GM19438 (cell line): ENCODE measurements around the gene MANSC1.
A peak's percentile ranks its signal among the peaks of the same experiment; 100 is the strongest.
"Not testable (repeated sequence)": the region's sequence is repeated elsewhere in the genome, so short reads cannot be mapped to it uniquely, and the experiment has no call there.

ENCODE experiments used
- ATAC-seq: cut with Tn5 transposase; IDR thresholded peaks from one replicate; pipeline ENCODE4 v1.9.1; 2021; ENCODE audit warnings: low read depth; ENCODE audit not compliant: unreplicated experiment

Gene MANSC1

DNA sequence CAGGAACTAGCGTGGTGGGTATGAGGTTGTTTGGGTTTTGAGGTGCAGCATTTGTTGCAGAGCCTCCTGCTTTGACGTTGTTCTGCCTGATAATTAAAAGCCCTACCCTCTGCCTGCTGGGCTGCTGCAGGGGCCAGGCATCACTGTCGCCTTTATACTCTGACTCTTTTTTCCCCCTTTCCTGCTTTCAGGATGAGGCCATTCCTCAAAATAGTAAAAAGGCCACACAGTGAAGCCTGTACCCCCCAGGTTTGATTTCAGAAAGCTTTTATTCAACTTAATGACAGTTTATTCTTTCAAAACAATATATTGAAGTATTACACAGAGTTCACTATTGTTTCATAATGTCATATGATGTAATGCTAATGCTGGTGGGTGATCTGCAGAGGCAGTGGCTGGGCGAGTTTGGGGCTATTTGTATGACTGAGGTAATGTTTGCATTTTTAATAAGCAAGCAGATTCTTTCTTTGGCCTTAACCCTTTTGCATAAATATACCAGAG, 15.9 kb upstream of the MANSC1 start:
- no peak for ATAC-seq

- ATAC-seq = no peak
Observed at GRCh38 chr12:12365446-12365802, 15.4 kb upstream of the MANSC1 start.

- no peak for ATAC-seq
Observed at GRCh38 chr12:12364787-12365445, 14.9 kb upstream of the MANSC1 start.

DNA sequence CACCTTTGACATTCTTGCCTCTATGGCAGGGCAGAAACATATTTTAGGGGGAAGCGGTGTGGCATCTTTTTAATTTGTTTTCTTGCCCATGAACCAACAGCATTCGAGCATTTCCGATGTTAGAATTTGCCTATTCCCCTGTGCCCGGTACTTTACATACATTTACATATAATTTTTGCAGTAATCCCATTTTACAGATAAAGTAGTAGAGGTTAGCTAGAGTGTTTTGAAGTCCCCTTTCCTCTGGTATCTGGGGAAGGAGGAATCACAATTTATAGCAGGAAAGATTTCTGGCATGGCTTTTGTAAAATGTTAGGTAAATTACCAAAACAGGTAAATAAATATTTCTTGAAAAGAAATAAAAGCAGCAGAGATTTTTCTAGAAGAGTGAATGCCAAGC, 8.5 kb upstream of the MANSC1 start:
- no peak for ATAC-seq

GRCh38 chr12:12357719-12358461, 7.8 kb upstream of the MANSC1 start:
- peak; percentile 5 for ATAC-seq

GRCh38 chr12:12356896-12357718, 7.1 kb upstream of the MANSC1 start, which contains the start of gene BORCS5:
BORCS5 (plus strand) TSS chr12:12357078; CDS start chr12:12357452, 374 bp downstream.
- peak; percentile 80 for ATAC-seq

DNA sequence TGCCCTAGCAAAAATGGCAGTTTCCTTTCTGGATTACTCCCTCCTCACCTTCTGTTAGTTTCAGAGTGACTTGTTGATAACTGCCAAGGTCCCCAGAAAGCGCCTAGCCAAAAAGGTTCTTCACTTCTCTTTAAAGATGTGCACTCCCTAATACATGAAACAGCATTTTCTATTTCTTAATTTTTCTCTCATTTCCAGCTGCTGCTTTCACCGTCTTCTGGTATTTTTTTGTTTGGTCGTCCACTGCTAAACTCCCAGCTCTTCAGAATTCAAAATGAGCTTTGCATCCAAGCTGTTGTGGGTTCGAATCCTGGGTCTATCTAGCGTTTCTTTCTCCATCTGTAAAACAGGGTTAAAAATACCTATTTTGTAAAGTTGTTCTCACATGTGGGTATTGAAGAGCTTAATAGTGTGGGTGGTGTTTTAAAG, 6.4 kb upstream of the MANSC1 start:
- ATAC-seq = no peak

DNA sequence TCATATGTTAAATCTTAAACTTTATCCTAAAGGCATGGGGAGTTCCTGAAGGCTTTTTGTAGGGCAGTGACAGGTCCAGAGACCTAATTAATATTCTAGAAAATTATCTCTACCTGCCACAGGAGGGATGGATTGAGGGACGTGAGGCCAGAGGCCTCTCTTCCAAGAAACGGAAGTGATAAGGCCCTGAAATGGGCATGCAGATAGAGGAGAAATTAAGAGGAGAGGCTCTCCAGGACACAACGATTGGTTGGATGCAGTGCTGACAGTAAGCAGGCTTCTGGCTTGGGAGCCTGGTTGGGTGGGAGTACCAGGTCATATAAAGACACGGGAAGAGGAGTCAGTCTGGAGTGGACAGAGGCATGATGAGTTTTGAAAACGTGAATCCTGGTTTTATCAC, 3.8 kb upstream of the MANSC1 start:
- ATAC-seq = no peak

DNA sequence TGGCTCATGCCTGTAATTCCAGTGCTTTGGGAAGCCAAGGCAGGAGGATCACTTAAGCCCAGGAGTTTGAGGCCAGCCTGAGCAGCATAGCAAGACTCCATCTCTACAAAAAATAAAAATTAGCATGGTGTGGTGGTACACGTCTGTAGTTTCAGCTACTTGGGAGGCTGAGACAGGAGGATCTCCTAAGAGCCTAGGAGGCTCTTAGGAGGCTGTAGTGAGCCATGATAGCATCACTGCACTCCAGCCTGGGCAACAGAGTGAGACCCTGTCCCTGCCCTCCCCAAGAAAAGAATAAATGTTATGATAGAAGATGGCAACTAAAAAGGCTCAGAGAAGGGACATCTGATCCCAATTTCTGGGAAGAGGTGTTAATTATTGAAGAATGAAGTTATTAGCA, 3.2 kb upstream of the MANSC1 start:
- no peak for ATAC-seq

- not testable (repeated sequence) for ATAC-seq
Observed at GRCh38 chr12:12351468-12352185, 1.6 kb upstream of the MANSC1 start.

DNA sequence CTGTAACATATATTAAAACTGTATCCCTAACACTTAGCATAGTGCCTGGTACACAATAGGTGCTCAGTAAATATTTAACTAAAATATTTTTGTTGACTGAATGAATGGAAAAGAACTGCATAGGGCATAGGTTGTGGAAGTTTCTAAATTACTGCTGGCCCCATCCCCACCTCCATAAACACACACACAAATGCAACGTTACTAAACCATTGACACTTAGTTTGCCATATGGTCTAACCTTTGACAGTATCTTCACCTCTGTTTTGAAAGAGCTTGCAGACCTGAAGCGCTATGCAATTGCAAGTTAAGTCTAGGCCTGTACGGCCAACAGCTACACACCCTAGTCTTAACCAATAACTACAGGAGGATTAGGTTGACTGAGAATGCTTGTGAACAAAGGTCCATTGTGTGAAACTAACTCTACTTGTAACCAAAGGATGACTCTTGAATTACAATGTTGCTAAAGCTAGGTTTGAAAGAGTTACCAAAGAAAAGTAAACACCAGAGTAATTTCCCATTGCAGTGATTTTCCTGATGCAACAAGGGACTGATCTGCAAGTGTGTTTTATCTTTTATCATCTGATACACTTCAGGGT, 924 bp upstream of the MANSC1 start:
- ATAC-seq = no peak

GRCh38 chr12:12338527-12339168, 11.4 kb downstream of the MANSC1 start:
- no peak for ATAC-seq

GRCh38 chr12:12336511-12336910, 13.5 kb downstream of the MANSC1 start:
- ATAC-seq = no peak

DNA sequence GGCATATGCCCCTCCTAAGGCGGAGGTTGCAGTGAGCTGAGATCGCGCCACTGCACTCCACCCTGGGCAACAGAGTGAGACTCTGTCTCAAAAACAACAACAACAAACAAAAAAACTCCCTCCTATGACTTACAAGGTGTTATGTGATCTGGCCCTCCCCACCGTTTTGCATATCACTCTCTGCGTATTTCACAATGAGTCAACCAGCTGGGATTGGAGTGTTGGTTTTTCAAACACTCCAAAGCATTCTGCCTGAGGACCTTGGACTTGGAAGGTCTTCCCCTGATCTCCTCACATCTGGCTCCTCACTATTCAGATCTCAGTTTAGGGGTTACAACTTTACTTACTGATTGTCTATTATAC, 14.0 kb downstream of the MANSC1 start:
- ATAC-seq = no peak

GRCh38 chr12:12334367-12335040, 15.5 kb downstream of the MANSC1 start:
- ATAC-seq = no peak

DNA sequence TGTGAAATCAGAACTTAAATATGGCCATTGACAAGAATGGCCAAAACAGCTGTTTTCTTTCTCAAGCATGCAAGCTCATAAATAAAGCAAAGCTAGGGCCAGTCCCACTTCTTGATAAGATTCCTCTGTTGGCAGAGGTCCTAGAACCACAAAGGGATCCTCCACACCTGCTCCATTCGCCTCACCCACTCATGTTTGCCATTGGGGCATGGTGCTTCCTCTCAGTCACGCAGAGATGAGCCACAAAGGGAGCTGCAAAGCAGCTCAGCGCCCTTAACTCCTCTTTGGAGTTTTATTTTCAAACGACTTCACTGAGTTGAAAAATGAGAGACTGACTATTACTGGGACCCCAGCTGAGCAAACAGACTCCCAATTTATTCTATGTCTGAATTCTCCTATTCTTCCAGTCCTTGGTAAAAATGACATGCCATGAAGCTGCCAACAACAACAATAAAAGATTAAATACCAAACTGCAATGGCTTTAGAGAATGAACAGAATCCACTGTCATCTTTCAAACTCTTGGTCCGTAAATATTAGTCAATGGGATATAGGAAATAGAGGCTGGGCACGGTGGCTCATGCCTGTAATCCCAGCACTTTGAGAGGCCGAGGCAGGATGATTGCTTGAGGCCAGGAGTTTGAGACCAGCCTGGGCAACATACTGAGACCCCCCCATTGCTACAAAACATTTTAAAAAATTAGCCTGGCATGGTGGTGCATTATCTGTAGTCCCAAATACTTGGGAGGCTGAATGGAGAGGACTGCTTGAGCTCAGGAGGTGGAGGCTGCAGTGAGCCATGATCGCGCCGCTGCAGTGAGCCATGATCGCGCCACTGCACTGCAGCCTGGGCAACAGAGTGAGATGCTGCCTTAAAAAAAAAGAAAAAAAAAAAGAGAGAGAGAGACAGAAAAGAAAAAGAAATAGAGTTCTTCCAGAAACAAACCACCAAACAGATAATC, 16.4 kb downstream of the MANSC1 start:
- ATAC-seq = no peak

DNA sequence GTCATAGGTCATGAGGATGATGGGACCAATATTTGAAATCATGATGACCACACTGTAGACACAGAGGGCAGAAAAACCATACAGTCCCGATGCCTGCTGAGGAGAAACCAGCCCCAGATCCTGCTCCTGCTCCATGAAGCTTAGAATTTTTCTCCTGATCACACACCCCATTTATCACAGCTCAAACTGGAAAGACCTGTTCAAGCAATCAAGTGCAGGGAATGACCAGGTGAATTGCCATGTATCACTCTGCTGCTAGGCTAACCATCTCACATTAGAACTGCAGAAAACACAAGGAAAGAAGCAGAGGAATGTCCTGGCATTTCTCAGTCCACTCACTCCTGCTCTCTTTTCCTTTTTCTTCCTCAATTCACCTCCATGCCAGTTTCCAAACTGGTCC, 18.1 kb downstream of the MANSC1 start:
- ATAC-seq = no peak

DNA sequence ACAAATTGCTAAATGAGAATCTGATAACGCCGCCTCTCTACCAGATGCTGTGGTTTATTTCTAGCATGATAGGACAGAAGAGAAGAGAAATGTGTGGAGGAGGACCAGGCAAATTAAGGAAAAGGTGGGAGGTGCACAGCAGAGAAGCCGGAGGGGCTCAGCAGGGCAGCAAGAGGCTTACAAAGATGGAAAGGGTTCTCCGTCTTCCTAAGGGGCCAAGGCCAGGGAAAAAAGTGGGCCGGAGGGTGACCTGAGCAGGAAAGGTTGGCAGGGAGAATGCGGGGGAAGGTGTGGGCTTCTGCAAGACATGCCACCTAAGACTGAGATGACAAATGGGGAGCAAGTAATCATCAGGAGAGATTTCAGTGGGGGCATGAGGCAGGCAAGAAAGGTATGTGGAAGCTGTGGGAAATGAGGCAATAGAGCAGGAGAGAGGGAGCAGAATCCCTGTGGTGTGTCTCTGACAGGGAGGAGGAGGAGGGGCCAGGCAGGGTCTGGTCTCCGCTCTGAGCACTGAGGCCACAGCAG, 18.7 kb downstream of the MANSC1 start:
- no peak for ATAC-seq
